BE2C (cell line): ENCODE results near the gene IRX4.

Experiments used
- DNase-seq: peaks from one replicate; pipeline ENCODE4 v3.0.0-alpha.2; 2020
- H3K27me3 ChIP-seq: fragments of 250-450 bp; sonication (Bioruptor Pico); 2 replicates; pipeline ENCODE4 v1.5.1; 2020; ENCODE audit warnings: mild to moderate bottlenecking
- H3K36me3 ChIP-seq: fragments of 250-450 bp; sonication (Bioruptor Pico); 2 replicates; pipeline ENCODE4 v1.5.1; 2020; ENCODE audit warnings: mild to moderate bottlenecking
- H3K4me1 ChIP-seq: fragments of 250-450 bp; sonication (Bioruptor Pico); 2 replicates; pipeline ENCODE4 v1.5.1; 2020
- H3K4me3 ChIP-seq: 2 replicates; pipeline ENCODE4 v1.5.1; 2011; ENCODE audit warnings: low read depth, low read length
- H3K9me3 ChIP-seq: fragments of 250-450 bp; sonication (Bioruptor Pico); 2 replicates; pipeline ENCODE4 v1.5.1; 2020
- TF ChIP-seq, protein P1 (sequence below): IDR thresholded peaks from 2 replicates; pipeline ENCODE4 v1.5.1; 2012; ENCODE audit warnings: mild to moderate bottlenecking, low read depth, low read length

The IRX4 gene

GRCh38 chr5:1926471-1927341 lies 44.0 kb upstream of the IRX4 start:
- TF ChIP-seq, protein P1, sequence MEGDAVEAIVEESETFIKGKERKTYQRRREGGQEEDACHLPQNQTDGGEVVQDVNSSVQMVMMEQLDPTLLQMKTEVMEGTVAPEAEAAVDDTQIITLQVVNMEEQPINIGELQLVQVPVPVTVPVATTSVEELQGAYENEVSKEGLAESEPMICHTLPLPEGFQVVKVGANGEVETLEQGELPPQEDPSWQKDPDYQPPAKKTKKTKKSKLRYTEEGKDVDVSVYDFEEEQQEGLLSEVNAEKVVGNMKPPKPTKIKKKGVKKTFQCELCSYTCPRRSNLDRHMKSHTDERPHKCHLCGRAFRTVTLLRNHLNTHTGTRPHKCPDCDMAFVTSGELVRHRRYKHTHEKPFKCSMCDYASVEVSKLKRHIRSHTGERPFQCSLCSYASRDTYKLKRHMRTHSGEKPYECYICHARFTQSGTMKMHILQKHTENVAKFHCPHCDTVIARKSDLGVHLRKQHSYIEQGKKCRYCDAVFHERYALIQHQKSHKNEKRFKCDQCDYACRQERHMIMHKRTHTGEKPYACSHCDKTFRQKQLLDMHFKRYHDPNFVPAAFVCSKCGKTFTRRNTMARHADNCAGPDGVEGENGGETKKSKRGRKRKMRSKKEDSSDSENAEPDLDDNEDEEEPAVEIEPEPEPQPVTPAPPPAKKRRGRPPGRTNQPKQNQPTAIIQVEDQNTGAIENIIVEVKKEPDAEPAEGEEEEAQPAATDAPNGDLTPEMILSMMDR, result no peak
- Histone ChIP-seq H3K36me3 (no peaks in the 10 kb centered on the region), H3K9me3 (no peaks in the 10 kb centered on the region), H3K4me1 (no peaks in the 10 kb centered on the region), H3K27me3 (peaks cover 48% of the 10 kb centered on the region), H3K4me3 (no peak overlapping the region)
- DNase-seq, result no peak

- Histone ChIP-seq H3K36me3 (no peaks in the 10 kb centered on the region), H3K9me3 (no peaks in the 10 kb centered on the region), H3K4me1 (no peaks in the 10 kb centered on the region), H3K4me3 (no peak overlapping the region), H3K27me3 (peaks cover 48% of the 10 kb centered on the region)
- DNase-seq, result no peak
- TF ChIP-seq, protein P1, result no peak
Observed at GRCh38 chr5:1926071-1926440, 43.3 kb upstream of the IRX4 start.

- Histone ChIP-seq H3K36me3 (no peaks in the 10 kb centered on the region), H3K27me3 (peaks cover 42% of the 10 kb centered on the region), H3K4me3 (no peak overlapping the region), H3K9me3 (no peaks in the 10 kb centered on the region), H3K4me1 (no peaks in the 10 kb centered on the region)
- TF ChIP-seq, protein P1, result no peak
- DNase-seq, result no peak
Observed at GRCh38 chr5:1925111-1926070, 42.7 kb upstream of the IRX4 start.

DNA sequence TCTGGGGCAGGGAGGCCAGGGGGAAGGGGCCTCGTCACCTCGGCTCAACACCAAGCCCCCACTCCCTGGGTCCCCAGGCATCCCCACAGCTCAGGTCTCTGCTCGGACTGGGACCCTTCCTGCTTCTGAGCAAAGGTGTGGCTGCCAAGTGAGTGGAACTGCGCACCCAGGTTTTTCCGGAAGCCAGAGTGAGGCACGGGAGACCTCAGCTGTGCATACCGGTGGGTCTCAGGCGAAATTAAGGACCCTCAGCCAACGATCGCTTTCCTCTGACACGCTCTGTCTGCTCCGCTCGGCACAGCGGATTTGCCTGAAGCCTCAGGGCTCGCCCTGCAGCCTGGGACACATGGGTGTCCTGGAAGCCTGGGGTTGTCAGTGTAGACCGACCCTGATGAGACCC lies 41.0 kb upstream of the IRX4 start:
- TF ChIP-seq, protein P1, result no peak
- H3K4me1 ChIP-seq, result no peaks in the 10 kb centered on the region
- H3K9me3 ChIP-seq, result no peaks in the 10 kb centered on the region
- H3K4me3 ChIP-seq, result no peak overlapping the region
- H3K27me3 ChIP-seq, result peaks cover 51% of the 10 kb centered on the region
- H3K36me3 ChIP-seq, result no peaks in the 10 kb centered on the region
- DNase-seq, result no peak

DNA sequence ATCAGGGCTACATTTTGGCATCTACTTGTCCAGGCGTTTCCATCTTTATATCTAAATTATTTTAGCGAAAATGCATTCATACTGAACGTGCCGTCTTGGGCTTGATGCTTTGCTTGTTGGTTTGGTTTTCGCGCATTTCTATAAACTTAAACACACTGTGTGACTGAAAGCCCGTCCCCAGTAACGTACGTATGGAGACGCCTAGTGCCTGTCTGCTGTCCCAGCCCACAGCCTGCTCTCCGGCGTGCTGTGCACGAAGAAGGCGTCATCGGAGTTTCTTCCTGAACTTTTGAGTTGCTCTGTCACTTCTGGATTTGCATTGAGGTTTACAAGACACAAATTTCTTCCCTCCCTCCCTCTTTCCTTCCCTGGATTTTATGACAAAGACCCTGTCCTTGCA lies 40.6 kb upstream of the IRX4 start:
- Histone ChIP-seq H3K27me3 (peaks cover 55% of the 10 kb centered on the region), H3K4me3 (no peak overlapping the region), H3K36me3 (no peaks in the 10 kb centered on the region), H3K9me3 (no peaks in the 10 kb centered on the region), H3K4me1 (no peaks in the 10 kb centered on the region)
- DNase-seq, result no peak
- TF ChIP-seq, protein P1, result no peak

DNA sequence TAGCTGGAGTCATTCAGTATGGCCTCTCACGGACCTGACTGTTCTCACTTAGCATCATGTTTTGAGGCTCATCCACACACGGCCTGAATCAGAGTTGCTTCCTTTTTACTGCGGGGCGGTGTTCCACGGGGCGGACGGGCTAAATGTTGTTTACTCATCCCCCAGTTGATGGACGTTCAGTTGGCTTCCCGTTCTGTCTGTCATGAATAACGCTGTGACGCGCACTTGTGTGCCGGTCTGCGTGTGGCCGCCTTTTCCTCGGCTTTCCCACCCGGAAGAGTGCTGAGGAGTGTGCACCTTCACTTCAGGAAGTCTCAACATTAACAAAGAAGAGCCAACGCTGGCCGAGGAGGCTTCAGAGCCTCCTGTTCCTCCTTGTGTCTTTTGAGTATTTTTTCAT lies 39.0 kb upstream of the IRX4 start:
- DNase-seq, result no peak
- H3K9me3 ChIP-seq, result no peaks in the 10 kb centered on the region
- no peaks in the 10 kb centered on the region for H3K36me3 ChIP-seq
- no peak overlapping the region for H3K4me3 ChIP-seq
- H3K4me1 ChIP-seq, result no peaks in the 10 kb centered on the region
- peaks cover 60% of the 10 kb centered on the region for H3K27me3 ChIP-seq
- TF ChIP-seq, protein P1, result no peak
